Suprapubic skin (tissue), 4 donors: ENCODE results near the gene RIN1.

Experiments
- CTCF ChIP-seq, 2 donors: fragments of 200-600 bp in 1 of 2; fragments of 450-650 bp in 1 of 2; sonication (generic) in 1 of 2; IDR thresholded peaks; one replicate each; pipeline ENCODE4 v1.5.1; 2016 to 2019; ENCODE audit warnings: antibody characterized with exemption in 2 of 2, mild to moderate bottlenecking in 1 of 2, moderate library complexity in 1 of 2
- EP300 ChIP-seq: sonication (generic); formaldehyde crosslinking; IDR thresholded peaks from one replicate; pipeline ENCODE4 v1.6.1; 2017; ENCODE audit warnings: antibody characterized with exemption
- POLR2A ChIP-seq, 2 donors: fragments of 450-650 bp; IDR thresholded peaks; one replicate each; pipeline ENCODE4 v1.6.1; 2017; ENCODE audit warnings: antibody characterized with exemption in 2 of 2, mild to moderate bottlenecking in 2 of 2, moderate library complexity in 2 of 2
- POLR2AphosphoS5 ChIP-seq, 3 donors: sonication (generic); formaldehyde crosslinking; IDR thresholded peaks; one replicate each; pipeline ENCODE4 v1.6.1; 2017; ENCODE audit warnings: antibody characterized with exemption in 3 of 3

- TF ChIP-seq CTCF (IDR thresholded peaks at IDR 0.05) (no peak), POLR2A (IDR thresholded peaks at IDR 0.05) (peak; percentile 35 to 87), POLR2AphosphoS5 (IDR thresholded peaks at IDR 0.05) (peak in 2 of 3 donors; percentile 48 to 70), EP300 (no peak)
Measured at GRCh38 chr11:66288671-66289547, 47.3 kb downstream of the RIN1 start, which contains the start of gene YIF1A.
